Activated CD4-positive, alpha-beta T cell treated with anti-CD3 and anti-CD28 coated beads, Interleukin-2, Interleukin-6, amounts not matched to agents 100 ng/mL and 50 ng/mL, durations not matched to agents 16 hours and 8 hours (primary cell): ENCODE data around the gene CRX.
A peak's percentile ranks its signal among the peaks of the same experiment; 100 is the strongest.
"Not testable (repeated sequence)": the region's sequence is repeated elsewhere in the genome, so short reads cannot be mapped to it uniquely, and the experiment has no call there.

Source experiments
- DNase-seq: peaks from one replicate; pipeline ENCODE4 v3.0.0-alpha.2; 2020

The CRX gene

DNA sequence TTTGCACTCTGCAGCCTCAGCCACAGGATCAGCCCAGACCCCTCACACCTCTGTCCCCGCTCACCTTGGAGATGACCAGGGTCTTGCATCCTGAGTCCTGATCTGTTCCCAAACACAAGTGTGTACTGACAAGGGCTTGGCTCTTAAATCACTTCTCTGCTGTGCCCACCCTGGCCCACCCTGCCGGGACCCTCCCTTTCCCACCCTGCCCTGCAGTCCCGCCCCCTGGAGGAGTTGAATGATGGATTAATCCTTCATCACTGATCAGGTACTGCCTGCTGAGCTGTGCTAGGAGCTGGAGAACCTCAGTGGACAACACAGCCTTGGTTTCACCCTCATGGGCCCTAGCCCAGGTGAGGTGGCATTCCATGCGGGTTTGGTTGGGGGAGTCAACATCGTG lies 17.3 kb upstream of the CRX start, which contains the start of gene TPRX1:
Gene TPRX1 (minus strand): TSS at position 101 of the 400 bp plus-strand sequence. CDS start 12 bp downstream, at position 89.
- not testable (repeated sequence) for DNase-seq

DNA sequence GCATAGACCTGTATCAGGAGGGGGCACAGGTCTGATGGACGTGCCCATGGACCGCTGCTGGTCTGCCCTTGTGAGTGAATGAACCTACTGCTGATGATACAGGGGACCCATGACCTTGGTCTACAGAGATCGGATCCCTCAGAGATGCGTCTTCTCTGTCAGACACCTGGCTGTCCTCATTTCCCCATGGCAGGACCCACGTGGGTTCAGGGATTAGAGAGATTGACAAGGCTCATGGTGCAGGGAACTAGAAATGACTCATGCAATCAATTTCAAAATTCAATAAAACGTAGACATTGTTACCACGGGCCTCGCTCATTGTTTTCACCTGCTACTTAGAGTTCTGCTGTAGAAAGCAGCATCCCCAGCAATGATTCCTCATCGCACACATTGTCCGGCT lies 16.4 kb upstream of the CRX start:
- DNase-seq, result no peak

DNA sequence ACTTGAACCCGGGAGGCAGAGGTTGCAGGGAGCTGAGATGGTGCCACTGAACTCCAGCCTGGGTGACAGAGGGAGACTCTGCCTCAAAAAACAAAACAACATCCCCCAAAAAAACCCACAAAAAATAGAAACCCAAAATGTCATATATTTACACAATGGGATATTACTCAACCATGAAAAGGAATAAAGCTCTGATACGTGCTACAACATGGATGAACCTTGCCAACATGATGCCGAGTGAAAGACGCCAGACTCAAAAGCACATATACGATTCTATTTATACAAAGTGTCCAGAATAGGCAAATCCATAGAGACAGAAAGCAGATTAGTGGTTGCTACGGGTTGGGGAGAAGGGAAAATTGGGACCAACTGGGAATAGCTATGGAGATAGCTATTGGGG lies 15.3 kb upstream of the CRX start:
- no peak for DNase-seq

DNA sequence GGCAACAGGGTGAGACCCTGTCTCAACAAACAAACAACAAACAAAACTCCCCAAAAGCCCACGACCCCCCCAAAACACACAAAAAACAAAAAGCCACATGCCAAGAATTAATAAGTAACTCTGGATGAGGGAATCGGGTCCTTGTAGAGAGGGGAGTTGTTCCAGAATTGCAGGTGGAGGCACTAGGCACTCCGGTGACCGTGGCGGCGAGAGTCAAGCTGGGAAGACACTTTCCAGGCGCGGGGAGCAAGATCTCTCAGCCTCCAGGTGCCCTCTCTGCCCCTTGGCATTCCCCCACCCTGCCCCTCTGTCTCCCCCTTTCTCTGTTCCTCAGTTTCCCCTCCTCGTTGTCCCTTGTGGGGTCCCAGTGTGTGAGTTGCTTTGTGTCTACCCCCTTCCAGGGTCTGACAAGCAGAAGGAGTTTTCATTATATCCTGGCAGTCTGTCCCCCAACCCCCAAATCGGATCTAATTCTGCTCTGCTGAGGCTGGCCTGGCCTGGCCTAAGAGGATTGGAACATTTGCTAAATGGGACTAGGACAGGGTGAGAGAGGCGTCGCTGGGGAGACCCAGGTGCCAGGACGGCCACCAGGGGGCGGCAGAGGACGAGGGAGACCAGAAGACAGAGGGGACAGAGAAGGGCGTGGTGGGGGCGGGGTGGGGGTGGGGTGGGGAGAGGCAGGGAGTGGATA lies 8.3 kb upstream of the CRX start:
- DNase-seq, result peak; percentile 87

DNA sequence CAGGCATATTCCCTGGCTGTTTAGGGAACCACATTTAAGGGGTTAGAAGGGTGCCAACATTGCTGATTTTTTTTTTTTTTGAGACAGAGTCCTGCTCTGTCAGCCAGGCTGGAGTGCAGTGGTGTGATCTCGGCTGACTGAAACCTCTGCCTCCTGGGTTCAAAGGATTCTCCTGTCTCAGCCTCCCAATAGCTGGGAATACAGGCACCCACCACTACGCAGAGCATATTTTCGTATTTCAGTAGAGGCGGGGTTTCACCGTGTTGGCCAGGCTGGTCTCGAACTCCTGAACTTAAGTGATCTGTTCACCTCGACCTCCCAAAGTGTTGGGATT lies 7.8 kb upstream of the CRX start:
- DNase-seq, result no peak

DNA sequence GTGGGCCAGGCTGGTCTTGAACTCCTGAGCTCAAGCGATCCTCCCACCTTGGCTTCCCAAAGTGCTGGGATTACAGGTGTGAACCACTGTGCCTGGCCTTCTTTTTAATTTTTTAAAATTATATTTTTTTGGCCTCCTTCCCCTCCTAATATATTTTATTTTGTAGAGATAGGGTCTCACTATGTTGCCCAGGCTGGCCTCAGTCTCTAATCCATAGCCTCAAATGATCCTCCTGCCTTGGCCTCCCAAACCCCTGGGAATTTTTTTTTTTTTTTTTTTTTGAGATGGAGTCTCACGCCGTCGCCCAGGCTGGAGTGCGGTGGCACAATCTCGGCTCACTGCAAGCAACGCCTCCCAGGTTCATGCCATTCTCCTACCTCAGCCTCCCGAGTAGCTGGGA lies 5.5 kb upstream of the CRX start:
- DNase-seq, result not testable (repeated sequence)

DNA sequence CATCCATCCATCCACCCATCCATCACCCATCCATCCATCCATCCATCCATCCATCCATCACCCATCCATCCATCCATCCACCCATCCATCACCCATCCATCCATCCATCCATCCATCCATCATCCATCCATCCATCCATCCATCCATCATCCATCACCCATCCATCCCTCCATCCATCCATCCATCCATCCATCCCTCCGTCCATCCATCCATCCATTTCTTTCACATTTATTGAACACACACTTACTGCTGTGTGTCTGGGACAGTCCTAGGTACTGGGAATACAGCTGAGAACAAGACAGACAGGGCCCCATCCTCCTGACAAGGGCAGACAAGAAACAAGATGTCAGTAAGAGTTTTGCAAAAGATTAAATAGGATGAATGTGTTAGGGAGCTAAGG lies 3.5 kb upstream of the CRX start:
- not testable (repeated sequence) for DNase-seq

DNA sequence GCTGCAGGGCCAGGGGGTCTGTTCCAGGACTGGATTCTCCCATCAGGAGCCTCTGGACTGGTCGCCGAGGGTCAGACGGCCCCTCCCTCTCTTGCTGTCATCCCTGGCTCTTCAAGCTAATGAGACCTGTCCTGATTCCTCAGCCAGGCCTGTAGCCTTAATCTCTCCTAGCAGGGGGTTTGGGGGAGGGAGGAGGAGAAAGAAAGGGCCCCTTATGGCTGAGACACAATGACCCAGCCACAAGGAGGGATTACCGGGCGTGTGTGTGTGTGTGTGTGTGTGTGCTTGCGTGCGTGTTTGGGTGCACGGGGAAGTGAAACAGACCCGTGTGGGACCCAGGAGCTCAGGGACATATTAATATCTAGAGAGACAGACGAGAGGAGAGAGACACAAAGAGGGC lies 1.9 kb upstream of the CRX start:
- DNase-seq, result no peak

DNA sequence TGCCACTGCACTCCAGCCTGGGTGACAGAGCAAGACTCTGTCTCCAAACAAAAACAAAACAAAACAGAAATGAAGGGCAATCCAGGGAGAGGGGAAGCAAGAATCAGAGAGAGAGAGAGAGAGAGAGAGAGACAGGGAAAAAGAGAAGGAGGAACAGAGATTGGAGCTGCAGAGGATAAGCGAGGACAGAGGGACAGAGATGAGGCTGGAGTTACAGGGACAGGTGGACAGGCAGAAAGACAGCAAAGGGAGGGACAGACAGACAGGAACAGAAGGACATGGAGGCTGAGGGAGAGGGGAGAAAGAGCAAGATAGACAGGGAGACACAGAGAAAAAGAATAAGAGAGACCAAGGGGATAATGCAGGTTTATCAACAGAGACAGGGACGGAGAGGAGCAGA lies 1.3 kb upstream of the CRX start:
- no peak for DNase-seq

DNA sequence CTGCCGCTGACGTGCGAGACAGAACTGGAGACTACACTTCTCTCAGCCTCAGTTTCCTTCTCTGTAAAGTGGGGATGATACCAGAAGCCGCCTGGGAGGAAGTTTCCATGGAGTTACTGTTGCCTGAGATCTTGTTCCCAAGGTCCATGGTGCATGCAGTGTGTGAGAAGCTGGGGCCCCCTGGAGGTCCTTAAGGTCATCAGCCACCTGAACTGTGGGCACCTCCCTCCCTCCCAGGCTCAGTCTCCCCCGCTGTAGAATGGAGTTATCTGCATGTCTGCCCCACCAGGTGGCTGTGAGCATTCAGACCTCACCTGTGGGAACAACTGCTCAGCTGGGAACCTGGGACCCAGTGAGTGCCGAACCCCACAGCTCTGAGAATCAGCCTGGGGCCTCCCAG lies 2.7 kb downstream of the CRX start:
- no peak for DNase-seq

DNA sequence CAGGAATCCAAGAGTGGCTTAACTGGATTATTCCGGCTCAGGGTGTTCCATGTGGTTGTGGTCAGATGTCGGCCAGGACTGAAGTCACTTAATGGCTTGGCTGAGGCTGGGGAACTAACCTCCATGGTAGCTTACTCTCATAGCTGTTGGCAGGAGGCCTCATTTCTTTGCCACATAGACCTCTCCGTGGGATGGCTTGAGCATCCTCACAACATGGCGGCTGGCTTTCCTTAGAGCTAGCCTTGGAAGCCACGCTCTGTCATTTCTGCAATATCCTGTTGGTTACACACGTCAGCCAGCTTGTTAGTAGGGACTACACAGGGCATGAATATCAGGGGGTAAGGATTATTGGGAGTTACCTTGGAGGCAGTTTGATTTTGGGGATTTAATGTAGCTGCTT lies 5.1 kb downstream of the CRX start:
- DNase-seq, result no peak

DNA sequence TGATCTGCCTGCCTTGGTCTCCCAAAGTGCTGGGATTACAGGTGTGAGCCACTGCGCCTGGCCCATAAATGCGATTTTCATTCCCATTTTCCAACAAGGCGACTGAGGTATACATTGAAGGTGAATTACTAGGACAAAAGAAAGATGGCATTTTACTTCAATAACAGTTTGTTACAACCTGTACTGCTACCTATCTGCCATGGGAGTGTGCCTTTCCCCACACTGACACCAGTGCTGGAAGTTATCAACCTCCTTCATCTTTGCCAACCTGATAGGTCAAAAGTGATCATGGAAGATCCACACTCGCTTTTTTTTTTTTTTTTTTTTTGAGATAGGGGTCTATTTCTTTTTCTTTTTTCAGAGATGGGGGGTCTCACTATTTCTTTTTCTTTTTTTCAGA lies 11.0 kb downstream of the CRX start:
- no peak for DNase-seq

DNA sequence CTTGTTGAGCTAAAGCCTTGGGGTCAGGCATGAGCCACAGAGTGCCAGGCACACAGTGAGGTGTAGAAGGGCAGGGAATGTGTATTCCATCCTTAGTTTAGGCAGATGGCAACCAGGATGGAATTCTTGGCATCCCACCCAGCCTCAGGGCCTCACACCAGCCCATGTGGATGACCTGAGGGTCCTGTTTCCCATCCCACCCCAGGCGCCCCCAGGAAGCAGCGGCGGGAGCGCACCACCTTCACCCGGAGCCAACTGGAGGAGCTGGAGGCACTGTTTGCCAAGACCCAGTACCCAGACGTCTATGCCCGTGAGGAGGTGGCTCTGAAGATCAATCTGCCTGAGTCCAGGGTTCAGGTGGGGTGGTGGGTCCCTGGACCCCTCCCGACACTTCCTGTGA lies 14.3 kb downstream of the CRX start:
- no peak for DNase-seq

DNA sequence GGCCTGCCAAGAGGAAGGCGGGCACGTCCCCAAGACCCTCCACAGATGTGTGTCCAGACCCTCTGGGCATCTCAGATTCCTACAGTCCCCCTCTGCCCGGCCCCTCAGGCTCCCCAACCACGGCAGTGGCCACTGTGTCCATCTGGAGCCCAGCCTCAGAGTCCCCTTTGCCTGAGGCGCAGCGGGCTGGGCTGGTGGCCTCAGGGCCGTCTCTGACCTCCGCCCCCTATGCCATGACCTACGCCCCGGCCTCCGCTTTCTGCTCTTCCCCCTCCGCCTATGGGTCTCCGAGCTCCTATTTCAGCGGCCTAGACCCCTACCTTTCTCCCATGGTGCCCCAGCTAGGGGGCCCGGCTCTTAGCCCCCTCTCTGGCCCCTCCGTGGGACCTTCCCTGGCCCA lies 17.7 kb downstream of the CRX start:
- no peak for DNase-seq

DNA sequence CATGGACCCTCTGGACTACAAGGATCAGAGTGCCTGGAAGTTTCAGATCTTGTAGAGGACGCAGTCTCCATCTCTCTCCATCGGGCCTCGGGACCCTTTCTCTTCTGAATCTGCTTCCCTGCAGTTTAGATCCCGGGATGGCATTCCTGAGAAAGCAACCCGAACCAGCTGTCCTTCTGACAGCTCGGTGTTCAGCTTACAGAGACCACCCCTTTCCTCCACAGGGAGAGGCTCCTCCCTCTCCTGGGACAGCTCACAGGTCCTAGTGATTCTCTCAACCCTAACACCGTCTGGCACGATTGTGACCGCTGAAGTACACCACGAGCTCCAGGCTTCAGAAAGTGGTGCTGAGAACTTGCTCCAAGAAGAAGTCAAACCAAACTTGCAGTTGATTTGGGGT lies 18.2 kb downstream of the CRX start:
- DNase-seq, result no peak

DNA sequence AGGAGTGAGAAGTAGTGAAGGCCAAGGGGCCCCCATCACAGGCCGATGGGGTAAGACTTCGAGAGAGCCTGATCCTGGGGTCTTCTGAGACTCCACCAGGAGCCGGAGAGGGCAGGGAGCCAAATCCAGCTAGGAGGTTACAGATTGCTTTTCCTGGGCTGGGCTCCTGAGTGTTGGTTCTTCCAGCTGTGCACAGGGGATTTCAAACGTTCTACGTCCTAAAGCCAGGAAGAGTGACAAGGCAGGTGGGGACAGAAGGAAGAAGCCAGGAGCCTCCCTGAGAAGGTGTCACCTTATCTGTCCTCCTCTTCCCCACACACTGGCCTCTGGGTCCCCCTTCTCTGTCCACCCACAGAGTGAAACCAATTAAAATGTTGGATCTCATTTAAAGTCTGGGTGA lies 21.2 kb downstream of the CRX start:
- no peak for DNase-seq

DNA sequence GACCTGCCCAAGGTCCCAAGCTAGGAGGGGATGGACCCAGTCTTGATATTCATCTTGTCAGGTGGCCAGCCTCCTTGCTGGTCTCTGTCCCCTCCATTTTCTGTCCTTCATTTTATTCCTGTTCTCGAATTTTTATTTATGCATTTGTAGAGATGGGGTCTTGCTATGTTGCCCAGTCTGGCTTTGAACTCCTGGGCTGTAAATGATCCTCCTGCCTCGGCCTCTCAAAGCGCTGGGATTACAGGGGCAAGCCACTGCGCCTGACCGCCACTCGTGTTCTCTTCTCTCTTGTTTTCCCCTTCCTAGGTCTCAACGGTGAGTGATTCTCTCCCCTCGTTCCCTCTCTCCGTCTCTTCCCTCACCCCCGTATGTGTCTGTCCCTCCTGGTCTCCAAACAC lies 26.7 kb downstream of the CRX start:
- DNase-seq, result no peak

DNA sequence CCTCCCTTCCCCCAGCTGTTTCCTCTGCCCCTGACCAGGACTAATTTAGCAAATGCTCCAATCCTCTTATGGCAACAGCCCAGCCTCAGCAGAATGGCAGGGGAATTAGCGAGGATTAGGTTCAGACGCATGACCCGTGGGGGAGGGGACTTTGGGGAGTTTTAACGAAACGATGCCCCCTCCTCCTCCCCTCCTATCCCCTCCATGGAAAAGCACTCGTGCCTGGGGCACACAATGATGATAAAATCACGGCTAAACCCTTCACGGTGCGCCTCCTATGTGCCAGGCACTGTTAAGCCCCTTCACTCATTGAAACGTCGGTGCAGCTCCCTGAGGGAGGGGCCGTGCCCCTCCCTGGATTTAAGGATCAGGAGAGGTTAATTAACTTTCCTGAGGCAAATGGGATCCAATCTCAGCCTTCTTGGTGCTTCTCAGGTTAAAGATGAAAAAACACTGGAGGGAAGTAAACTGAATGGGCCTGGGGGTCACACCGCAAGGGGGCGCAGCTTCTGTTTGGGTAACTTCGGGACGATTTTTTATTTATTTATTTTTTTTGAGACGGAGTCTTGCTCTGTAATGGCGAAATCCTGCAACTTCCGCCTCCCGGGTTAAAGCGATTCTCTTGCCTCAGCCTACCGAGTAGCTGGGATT lies 27.2 kb downstream of the CRX start:
- peak; percentile 43 for DNase-seq

DNA sequence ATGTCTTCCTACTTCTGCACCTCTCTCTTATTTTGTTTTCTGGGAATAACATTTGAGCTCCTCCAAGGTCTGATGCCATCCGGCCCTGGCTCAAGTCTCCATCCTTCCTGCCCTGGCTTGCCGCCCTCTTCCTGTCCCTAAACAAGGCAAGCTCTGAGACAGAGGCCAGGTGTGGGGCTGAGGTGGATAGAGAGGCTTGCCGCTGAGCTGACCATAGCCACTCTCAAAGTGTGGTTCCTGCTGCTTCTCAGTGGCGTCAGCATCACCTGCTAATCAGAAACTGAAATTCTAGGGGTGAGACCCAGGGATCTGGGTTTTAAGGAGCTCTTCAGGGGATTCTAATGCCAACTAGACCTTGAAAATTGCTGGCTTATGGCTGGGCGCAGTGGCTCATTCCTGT lies 31.3 kb downstream of the CRX start:
- no peak for DNase-seq

DNA sequence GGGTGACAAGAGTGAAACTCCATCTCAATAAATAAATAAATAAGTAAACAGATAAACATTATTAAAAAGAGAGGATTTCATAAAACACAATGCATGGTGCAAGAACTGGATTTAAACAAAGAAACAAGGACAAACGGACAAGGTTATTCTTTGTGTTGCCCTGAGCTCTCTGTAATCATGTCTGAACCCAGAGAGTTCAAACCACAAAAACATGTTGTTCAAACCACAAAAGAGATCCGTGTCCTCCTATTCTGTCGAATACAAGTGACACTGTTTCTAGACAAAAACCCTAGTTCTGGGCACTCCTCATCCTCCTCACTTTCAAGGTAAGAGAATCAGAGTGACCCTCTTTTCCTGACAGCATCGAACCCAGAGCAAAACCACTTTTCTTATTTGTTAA lies 32.7 kb downstream of the CRX start:
- DNase-seq, result no peak

DNA sequence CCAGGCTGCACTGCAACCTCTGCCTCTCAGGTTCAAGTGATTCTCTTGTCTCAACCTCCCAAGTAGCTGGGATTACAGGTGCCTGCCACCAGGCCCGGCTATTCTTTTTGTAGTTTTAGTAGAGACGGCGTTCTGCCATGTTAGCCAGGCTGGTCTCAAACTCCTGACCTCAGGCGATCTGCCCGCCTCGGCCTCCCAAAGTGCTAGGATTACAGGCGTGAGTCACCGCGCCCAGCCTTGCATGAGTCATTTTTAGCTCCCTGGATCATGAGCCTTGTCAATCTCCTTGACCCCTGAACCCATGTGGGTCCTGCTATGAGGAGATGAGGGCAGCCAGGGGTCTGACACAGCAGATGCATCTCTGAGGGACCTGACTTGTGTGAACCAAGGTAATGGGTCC lies 36.5 kb downstream of the CRX start:
- DNase-seq, result not testable (repeated sequence)

DNA sequence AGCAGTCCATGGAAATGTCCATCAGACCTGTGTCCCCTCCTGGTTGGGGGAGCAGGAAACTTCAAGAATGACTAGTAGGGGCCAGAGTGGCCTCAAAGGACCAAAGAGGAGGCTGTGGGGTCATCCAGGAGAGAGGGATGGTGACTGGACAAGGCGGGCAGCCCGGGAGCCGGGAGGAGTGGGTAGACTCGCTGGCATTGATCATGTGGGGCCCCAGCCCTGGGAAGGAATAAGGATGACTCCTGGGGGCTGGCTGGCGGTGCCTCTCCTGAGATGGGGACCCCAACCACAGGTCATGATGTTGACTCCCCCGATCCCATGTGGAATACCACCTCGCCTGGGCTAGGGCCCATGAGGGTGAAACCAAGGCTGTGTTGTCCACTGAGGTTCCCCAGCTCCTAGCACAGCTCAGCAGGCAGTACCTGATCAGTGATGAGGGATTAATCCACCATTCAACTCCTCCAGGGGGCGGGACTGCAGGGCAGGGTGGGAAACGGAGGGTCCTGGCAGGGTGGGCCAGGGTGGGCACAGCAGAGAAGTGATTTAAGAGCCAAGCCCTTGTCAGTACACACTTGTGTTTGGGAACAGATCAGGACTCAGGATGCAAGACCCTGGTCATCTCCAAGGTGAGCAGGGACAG lies 37.0 kb downstream of the CRX start, which contains the start of gene TPRX2:
Gene TPRX2 (plus strand): TSS at position 590 of the 640 bp plus-strand sequence. CDS start 12 bp downstream, at position 602.
- DNase-seq, result not testable (repeated sequence)

DNA sequence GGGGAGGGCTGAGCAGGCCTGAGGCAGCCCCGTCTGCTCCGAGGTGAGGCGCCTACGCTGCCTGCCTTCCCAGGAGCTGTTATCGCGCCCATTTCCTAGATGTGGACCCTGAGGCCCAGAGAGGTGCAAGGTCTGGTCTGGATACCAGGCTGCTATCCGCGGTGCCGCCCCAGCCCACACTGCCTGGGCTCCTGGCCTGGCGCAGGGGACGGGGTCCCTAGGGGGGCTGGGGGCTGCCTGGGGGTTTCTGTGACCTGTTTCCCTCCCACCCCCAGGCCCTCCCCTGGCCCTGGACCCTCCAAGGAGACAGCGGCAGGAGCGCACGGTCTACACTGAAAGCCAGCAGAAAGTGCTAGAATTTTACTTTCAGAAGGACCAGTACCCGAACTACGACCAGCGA lies 38.1 kb downstream of the CRX start:
- not testable (repeated sequence) for DNase-seq

DNA sequence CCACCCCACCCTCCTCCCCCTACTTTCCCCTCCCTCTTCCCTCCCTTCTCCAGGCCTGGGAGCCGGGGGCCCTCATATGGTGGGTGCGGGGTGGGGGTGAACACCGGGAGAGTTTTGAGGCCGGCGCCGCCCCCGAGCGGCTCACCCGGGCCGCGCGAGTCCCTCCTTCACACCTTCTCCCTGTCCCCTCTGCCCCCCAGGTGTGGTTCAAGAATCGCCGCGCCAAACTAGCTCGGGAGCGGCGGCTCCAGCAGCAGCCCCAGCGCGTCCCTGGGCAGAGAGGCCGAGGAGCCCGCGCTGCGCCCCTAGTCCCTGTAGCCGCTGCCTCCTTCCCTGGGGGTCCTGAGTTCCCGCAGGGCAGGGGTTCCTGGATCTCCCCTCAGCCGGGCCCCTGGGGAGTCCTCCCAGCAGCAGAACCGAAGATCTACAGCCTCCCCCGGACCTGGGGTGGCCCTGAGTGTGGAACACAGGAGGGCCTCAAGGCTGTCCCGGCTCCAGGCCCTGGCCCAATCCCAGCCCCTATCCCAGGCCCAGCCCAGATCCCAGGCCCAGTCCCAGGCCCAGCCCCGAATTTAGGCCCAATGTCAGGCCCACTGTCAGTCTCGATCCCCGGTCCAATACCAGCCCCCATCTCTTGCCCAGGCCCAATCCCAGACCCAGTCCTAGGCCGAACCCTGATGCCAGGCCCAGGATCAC lies 39.0 kb downstream of the CRX start:
- no peak for DNase-seq
